ENCODE results near the gene HUS1.

HUS1 gene

DNA sequence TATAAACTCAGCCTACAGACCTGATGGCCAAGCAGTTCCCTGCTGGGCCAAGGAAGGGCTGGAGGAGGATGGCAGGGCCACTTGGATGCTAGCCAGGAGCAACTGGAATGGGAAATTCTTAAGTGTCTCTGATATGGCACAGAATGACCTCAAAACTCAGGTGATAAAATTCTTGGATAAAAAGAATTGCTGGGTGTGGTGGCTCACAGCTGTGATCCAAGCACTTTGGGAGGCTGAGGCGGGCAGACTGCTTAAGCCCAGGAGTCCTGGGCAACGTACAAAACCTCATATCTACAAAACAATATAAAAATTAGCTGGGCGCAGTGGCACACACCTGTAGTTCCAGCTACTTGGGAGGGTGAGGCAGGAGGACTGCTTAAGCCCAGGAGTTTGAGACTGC lies 17.2 kb downstream of the HUS1 start:
- no peak for DNase-seq (ENCODE audit: low spot score)
- TF ChIP-seq, protein P1, sequence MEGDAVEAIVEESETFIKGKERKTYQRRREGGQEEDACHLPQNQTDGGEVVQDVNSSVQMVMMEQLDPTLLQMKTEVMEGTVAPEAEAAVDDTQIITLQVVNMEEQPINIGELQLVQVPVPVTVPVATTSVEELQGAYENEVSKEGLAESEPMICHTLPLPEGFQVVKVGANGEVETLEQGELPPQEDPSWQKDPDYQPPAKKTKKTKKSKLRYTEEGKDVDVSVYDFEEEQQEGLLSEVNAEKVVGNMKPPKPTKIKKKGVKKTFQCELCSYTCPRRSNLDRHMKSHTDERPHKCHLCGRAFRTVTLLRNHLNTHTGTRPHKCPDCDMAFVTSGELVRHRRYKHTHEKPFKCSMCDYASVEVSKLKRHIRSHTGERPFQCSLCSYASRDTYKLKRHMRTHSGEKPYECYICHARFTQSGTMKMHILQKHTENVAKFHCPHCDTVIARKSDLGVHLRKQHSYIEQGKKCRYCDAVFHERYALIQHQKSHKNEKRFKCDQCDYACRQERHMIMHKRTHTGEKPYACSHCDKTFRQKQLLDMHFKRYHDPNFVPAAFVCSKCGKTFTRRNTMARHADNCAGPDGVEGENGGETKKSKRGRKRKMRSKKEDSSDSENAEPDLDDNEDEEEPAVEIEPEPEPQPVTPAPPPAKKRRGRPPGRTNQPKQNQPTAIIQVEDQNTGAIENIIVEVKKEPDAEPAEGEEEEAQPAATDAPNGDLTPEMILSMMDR (IDR thresholded peaks at IDR 0.05; ENCODE audit: extremely low read depth, missing control alignments) = no peak

- TF ChIP-seq, protein P1 (IDR thresholded peaks at IDR 0.05; ENCODE audit: extremely low read depth, missing control alignments) = no peak
- DNase-seq (ENCODE audit: low spot score) = no peak
Observed at GRCh38 chr7:47957156-47957555, 22.3 kb downstream of the HUS1 start.

DNA sequence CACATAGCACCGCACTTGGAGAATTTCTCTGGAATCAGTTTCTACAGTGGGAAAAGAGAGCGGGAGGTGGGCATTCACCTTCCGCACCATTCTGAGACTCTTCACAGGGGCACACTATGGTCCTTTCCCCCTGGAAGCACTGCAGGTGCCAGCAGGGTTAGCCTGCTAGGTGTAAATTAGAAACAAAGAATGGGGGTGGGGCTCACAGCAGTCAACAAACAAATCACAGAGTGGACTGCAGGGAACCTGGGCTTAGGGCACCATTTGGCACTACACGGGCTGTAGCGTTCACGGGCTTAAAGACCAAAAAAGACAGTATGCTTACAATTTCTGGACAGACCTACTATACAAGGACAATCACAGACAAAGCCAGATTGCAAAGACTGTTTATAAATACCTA lies 23.2 kb downstream of the HUS1 start:
- TF ChIP-seq, protein P1 (IDR thresholded peaks at IDR 0.05; ENCODE audit: extremely low read depth, missing control alignments) = no peak

GRCh38 chr7:47954231-47954911 lies 25.0 kb downstream of the HUS1 start:
- TF ChIP-seq, protein P1 (IDR thresholded peaks at IDR 0.05; ENCODE audit: extremely low read depth, missing control alignments) = no peak
- peak; percentile 45 for DNase-seq (ENCODE audit: low spot score)

More for the DNA sequence above, 23.2 kb downstream of the HUS1 start:
- no peak for DNase-seq (ENCODE audit: low spot score)

- DNase-seq (ENCODE audit: low spot score) = peak; percentile 69
- TF ChIP-seq, protein P1 (IDR thresholded peaks at IDR 0.05; ENCODE audit: extremely low read depth, missing control alignments) = no peak
Observed at GRCh38 chr7:47953822-47954221, 25.6 kb downstream of the HUS1 start.

DNA sequence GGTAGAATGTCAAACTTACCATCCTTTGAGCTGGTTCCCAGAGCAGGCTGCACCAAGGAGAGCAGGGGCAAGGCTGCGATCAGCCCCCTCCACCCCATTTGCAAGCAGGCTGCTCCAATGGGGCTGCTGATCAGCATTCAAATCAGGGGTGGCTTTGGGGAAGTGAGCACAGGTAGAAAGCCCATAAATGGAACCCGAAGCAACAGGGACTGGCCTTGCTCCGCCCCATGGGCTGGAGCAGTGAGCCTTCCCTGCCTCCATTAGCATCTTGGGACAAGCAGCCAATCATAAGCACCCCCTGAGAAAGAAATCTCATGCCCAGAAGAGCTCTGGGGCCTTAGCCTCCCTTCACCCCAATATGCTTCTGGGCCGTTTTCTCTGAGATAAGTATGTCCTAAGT lies 27.2 kb downstream of the HUS1 start:
- no peak for DNase-seq (ENCODE audit: low spot score)
- TF ChIP-seq, protein P1 (IDR thresholded peaks at IDR 0.05; ENCODE audit: extremely low read depth, missing control alignments) = no peak

- DNase-seq (ENCODE audit: low spot score) = no peak
- TF ChIP-seq, protein P1 (IDR thresholded peaks at IDR 0.05; ENCODE audit: extremely low read depth, missing control alignments) = no peak
Observed at GRCh38 chr7:47951374-47951773, 28.0 kb downstream of the HUS1 start.
